NCI-H510A (cell line): ENCODE data around the gene C11orf68.

Experiments used
- DNase-seq: peaks from one replicate; lab custom pipeline; 2025; lab: John Stamatoyannopoulos, UW

C11orf68 gene

GRCh38 chr11:65944191-65944590 is 25.3 kb upstream of the C11orf68 start:
- no peak for DNase-seq

GRCh38 chr11:65942531-65942930 is 23.7 kb upstream of the C11orf68 start:
- no peak for DNase-seq

- DNase-seq = no peak
These were observed 23.0 kb upstream of the C11orf68 start for GRCh38 chr11:65941720-65942310.

- no peak for DNase-seq
These were observed 18.9 kb upstream of the C11orf68 start for GRCh38 chr11:65937766-65938165.

- DNase-seq = no peak
These were observed 15.2 kb upstream of the C11orf68 start for GRCh38 chr11:65934014-65934413.

GRCh38 chr11:65932558-65932919 is 13.7 kb upstream of the C11orf68 start:
- peak; percentile 41 for DNase-seq

- no peak for DNase-seq
These were observed 13.1 kb upstream of the C11orf68 start for GRCh38 chr11:65931773-65932557.

- DNase-seq = no peak
These were observed 9.8 kb upstream of the C11orf68 start for GRCh38 chr11:65928667-65929066.

- DNase-seq = no peak
These were observed 9.1 kb upstream of the C11orf68 start for GRCh38 chr11:65927904-65928397.

- DNase-seq = no peak
These were observed 6.5 kb upstream of the C11orf68 start for GRCh38 chr11:65925397-65925796.

- no peak for DNase-seq
These were observed 3.7 kb upstream of the C11orf68 start for GRCh38 chr11:65922565-65922964.

GRCh38 chr11:65921876-65922275 is 3.0 kb upstream of the C11orf68 start:
- no peak for DNase-seq

GRCh38 chr11:65921033-65921555 is 2.2 kb upstream of the C11orf68 start:
- no peak for DNase-seq

- DNase-seq = no peak
These were observed 1.5 kb upstream of the C11orf68 start for GRCh38 chr11:65920372-65920802.

GRCh38 chr11:65919573-65920371 is 910 bp upstream of the C11orf68 start:
- no peak for DNase-seq

GRCh38 chr11:65919141-65919572 is 295 bp upstream of the C11orf68 start, which contains the start of gene DRAP1:
DRAP1 (plus strand) TSS chr11:65919426; CDS start chr11:65919502, 76 bp downstream.
- peak; percentile 95 for DNase-seq

GRCh38 chr11:65917434-65918210 is 1.2 kb downstream of the C11orf68 start:
- no peak for DNase-seq

GRCh38 chr11:65917077-65917433 is 1.8 kb downstream of the C11orf68 start:
- DNase-seq = no peak

GRCh38 chr11:65916391-65916790 is 2.5 kb downstream of the C11orf68 start:
- DNase-seq = no peak

- no peak for DNase-seq
These were observed 3.0 kb downstream of the C11orf68 start for GRCh38 chr11:65915821-65916251.

- no peak for DNase-seq
These were observed 3.6 kb downstream of the C11orf68 start for GRCh38 chr11:65915101-65915820.
